ENCODE results near the gene COLGALT1. TPM values are rescaled to one million over a fixed set of nuclear protein-coding genes. Genes with fewer than 3 reads are reported as not detected.

The COLGALT1 gene
- total and polyA plus RNA-seq, 10 of the 15 experiments (the other 5 are each of a cell fraction or from before 2014, with no cell fraction given): 1.2 to 78.8 (median 29.8) TPM

GRCh38 chr19:17534767-17535166 lies 20.7 kb upstream of the COLGALT1 start:
- ChIA-PET POLR2A (no interaction called here), RAD21 (ENCODE audit: unreplicated experiment) (no interaction called here), CTCF (no interaction called here), SMC1A (ENCODE audit: uncharacterized antibody, unreplicated experiment) (no interaction called here)
- Histone ChIP-seq H3K4me1 (ENCODE audit: control insufficient read depth, insufficient read depth, low read length) (peaks cover 13% of the 10 kb centered on the region), H3K9me3 (replicated peaks; ENCODE audit: control insufficient read depth, insufficient read depth, low read length) (no peaks in the 10 kb centered on the region), H3K27ac (ENCODE audit: control insufficient read depth, insufficient read depth) (no peak overlapping the region), H3K27me3 (replicated peaks in 1 of 2; ENCODE audit: control insufficient read depth in 2 of 2, insufficient read depth in 2 of 2, low read length in 1 of 2) (no peaks in the 10 kb centered on the region), H3K4me2 (ENCODE audit: control insufficient read depth, insufficient read depth) (no peak overlapping the region), H3K79me2 (ENCODE audit: control insufficient read depth, insufficient read depth, low read length) (no peaks in the 10 kb centered on the region), H3K36me3 (ENCODE audit: control insufficient read depth in 2 of 2, insufficient read depth in 2 of 2, low read length in 1 of 2) (no peaks in the 10 kb centered on the region), H3K9ac (ENCODE audit: control insufficient read depth, insufficient read depth, low read length) (no peak overlapping the region), H4K20me1 (ENCODE audit: control insufficient read depth, insufficient read depth) (no peaks in the 10 kb centered on the region), H3K4me3 (no peak overlapping the region), H2AFZ (ENCODE audit: control insufficient read depth, low read depth, low read length) (no peak overlapping the region)
- TF ChIP-seq FOS (IDR thresholded peaks at IDR 0.05; ENCODE audit: borderline replicate concordance, extremely low read depth, insufficient read length): no peak
- TF ChIP-seq IKZF2 (IDR thresholded peaks at IDR 0.05): no peak
- TF ChIP-seq MYB (IDR thresholded peaks at IDR 0.05; ENCODE audit: borderline replicate concordance, low read depth, low read length): no peak
- TF ChIP-seq RELB (IDR thresholded peaks at IDR 0.05; ENCODE audit: low read depth): no peak
- no peak for TF ChIP-seq RCOR1 (conservative IDR thresholded peaks at IDR 0.05; ENCODE audit: low read depth, low read length)
- TF ChIP-seq NR2C2 (IDR thresholded peaks at IDR 0.05; ENCODE audit: borderline replicate concordance, control insufficient read depth, insufficient read length, low read depth): no peak
- TF ChIP-seq RAD51 (IDR thresholded peaks at IDR 0.05): no peak
- no peak for TF ChIP-seq E2F4 (IDR thresholded peaks at IDR 0.05; ENCODE audit: low read depth, low read length)
- no peak for TF ChIP-seq SPI1 (IDR thresholded peaks at IDR 0.05; ENCODE audit: borderline replicate concordance, insufficient read depth, low read depth, low read length)
- no peak for TF ChIP-seq MAX (IDR thresholded peaks at IDR 0.05; ENCODE audit: low read depth, low read length)
- DNase-seq (ENCODE audit: low read depth, low spot score) (no peak), ATAC-seq (no peak), FAIRE-seq (no peak)
- BruUV-seq (replicated peaks): no TSS peak
- in situ Hi-C loops (cut with MboI) (no loop called here), intact Hi-C loops (cut with micrococcal nuclease; ENCODE audit: unreplicated experiment) (no loop called here)

Measured in GM12878 (cell line).